HG02571 (cell line): ENCODE data around the gene BCL2L15.
A peak's percentile ranks its signal among the peaks of the same experiment; 100 is the strongest.

Source experiments
- ATAC-seq: cut with Tn5 transposase; IDR thresholded peaks from one replicate; pipeline ENCODE4 v1.9.1; 2021; ENCODE audit warnings: mild to moderate bottlenecking, moderate library complexity; ENCODE audit not compliant: unreplicated experiment

BCL2L15 gene

DNA sequence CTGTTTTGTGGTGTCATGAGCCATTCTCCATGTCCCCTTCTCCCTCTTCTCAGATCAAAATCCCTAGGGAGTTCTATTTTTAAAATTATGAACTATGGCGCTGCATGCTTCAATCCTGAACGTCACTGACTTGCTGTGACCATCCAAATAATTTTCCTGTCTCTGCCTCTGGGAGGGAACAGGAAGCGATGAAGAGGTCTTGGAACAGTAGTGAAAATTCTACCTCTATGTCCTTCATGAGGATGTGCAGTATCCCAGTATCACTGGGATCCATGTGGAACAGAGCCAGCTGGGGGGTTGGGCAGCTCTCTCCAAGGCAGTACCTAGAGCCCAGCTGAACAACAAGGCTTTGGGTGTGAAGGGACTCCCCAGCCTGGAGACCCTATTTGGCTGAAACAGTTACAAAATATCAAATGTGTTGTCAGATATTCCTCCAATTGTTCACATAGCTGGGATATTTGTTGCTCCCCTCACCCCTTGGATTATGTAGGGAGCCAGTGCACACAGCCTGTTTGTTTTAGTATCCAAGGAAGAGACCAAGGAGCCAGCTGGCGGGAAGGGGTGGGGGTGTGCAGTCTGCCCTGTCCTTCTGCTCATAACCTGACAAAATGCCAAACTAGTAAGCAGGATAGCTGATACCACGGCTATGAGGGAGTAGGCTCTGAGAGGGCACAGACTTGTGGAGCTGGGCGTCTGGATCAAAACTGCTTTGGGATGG lies 25.4 kb upstream of the BCL2L15 start:
- ATAC-seq = no peak

DNA sequence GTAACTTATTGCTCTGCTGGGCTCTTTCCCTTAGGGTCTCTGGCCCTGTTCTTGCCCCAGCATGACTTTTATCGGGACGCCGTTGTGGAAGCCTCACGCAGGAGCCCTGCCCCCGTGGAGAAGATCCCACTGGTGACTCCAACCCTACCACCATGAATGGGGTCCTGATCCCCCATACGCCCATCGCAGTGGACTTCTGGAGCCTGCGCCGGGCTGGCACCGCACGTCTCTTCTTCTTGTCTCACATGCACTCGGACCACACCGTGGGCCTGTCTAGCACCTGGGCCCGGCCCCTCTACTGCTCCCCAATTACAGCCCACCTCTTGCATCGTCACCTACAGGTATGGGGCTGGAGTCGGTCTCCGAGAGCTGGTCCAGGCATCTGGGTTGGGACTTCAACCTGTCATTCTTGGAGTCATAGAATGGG lies 18.1 kb upstream of the BCL2L15 start:
- ATAC-seq = peak; percentile 2

- peak; percentile 89 for ATAC-seq
These were observed 17.5 kb upstream of the BCL2L15 start, which contains the start of the genes AP4B1 and DCLRE1B for GRCh38 chr1:113904674-113905434. Gene AP4B1 (minus strand): TSS chr1:113904799. CDS start chr1:113904717, 82 bp downstream. Gene DCLRE1B (plus strand): TSS chr1:113905326. CDS start chr1:113905587, 261 bp downstream.

GRCh38 chr1:113904293-113904673 lies 16.9 kb upstream of the BCL2L15 start:
- peak; percentile 25 for ATAC-seq

DNA sequence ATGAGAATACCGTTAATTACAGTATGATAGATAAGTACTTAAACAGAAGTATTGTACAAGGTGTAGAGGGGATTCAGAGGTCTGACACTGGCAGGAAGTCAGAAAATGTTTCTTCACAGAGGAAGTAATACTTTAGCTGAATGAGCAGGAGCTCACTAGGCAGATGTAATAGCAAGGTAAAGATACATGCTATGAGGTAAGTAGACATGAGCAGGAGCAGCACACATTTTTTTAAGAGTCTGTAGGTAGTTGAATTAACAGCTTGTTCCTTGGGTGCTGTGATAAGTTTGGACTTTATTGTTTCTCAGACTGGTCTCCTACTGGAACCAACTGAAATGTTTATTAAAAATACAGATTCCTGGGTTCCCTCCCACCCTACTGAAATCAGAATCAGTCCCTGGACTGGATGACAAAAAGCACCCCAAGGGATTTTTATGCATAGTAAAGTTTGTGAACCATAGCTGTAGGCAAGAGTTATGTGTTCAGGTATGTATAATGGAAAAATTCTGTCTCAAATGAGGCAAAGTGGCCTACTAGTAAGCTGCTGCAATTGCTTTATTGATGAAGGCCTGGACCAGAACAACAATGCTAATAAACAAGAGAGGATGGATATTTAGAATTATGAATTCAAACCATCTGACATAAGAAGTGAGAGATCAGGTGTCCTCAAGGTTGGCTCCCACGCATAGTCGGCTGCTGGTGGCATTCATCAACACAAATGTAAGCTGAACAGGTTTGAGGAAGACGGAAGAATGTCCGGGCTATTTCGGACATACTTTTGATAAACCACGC lies 16.3 kb upstream of the BCL2L15 start:
- no peak for ATAC-seq

DNA sequence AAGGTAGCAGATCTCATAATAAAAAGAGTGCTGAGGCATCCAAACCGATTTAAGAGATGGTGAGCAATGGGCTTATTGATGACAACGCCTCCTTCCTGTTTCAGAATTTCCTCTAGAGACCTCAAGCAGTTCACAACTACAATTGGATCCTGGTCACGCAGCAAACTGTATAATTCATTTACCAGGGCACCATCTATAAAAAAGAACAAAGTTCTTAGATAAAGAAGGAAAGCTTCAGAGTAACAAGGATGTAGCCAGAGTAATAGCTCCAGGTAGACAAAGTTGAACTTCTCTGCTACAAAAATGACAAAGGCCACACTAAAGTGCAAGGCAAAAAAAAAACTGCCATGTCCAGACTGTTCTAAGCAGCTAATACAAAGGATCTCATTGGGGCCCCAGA lies 13.8 kb upstream of the BCL2L15 start:
- ATAC-seq = no peak

DNA sequence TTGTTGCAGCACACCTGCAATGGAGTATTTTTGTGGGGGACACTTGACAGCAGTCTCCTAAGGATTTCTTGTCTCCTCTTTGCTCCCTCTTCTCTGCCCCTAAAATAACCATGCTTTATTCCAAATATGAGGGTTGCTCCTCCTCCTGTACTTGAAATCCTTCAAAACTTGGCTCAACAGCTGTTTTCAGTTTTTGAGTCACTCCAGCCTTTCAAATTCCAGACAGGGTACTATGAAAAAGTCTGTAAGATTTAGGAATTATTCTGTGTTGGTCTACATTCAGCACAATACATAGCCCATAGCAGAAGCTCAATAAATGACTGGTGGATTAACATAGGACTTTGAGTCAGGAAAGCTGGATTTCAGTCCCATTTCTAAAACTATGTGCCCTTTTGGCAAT lies 11.7 kb upstream of the BCL2L15 start:
- no peak for ATAC-seq

- no peak for ATAC-seq
These were observed 10.9 kb upstream of the BCL2L15 start for GRCh38 chr1:113898241-113898814.

GRCh38 chr1:113895961-113896360 lies 8.6 kb upstream of the BCL2L15 start:
- no peak for ATAC-seq

- no peak for ATAC-seq
These were observed 7.7 kb upstream of the BCL2L15 start for GRCh38 chr1:113895098-113895497.

- no peak for ATAC-seq
These were observed 5.9 kb upstream of the BCL2L15 start for GRCh38 chr1:113893267-113893666.

GRCh38 chr1:113891631-113892220 lies 4.3 kb upstream of the BCL2L15 start:
- ATAC-seq = no peak

DNA sequence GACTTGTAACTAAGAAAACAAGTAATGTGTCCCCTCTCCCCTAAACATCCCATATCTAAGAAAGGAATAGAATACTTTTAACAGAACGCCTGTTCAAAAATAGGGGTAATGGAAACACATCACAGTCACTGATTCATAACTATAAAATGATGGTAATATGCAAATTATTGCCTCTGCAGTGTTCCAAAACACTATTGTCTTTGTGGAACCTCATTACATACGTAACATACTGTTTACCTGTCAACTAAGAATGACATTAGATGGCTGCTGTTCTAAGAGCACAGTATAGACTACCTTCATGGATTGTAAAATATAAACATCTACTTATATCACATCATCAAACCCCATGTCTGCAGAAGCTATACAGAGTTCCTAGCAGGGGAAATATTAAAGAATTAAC lies 3.4 kb upstream of the BCL2L15 start:
- no peak for ATAC-seq

- no peak for ATAC-seq
These were observed 672 bp downstream of the BCL2L15 start for GRCh38 chr1:113886417-113887401.

- no peak for ATAC-seq
These were observed 5.7 kb downstream of the BCL2L15 start for GRCh38 chr1:113881661-113882060.

- ATAC-seq = no peak
These were observed 7.7 kb downstream of the BCL2L15 start for GRCh38 chr1:113879739-113880038.

- ATAC-seq = no peak
These were observed 11.2 kb downstream of the BCL2L15 start for GRCh38 chr1:113876176-113876575.

GRCh38 chr1:113875714-113876113 lies 11.7 kb downstream of the BCL2L15 start:
- no peak for ATAC-seq

DNA sequence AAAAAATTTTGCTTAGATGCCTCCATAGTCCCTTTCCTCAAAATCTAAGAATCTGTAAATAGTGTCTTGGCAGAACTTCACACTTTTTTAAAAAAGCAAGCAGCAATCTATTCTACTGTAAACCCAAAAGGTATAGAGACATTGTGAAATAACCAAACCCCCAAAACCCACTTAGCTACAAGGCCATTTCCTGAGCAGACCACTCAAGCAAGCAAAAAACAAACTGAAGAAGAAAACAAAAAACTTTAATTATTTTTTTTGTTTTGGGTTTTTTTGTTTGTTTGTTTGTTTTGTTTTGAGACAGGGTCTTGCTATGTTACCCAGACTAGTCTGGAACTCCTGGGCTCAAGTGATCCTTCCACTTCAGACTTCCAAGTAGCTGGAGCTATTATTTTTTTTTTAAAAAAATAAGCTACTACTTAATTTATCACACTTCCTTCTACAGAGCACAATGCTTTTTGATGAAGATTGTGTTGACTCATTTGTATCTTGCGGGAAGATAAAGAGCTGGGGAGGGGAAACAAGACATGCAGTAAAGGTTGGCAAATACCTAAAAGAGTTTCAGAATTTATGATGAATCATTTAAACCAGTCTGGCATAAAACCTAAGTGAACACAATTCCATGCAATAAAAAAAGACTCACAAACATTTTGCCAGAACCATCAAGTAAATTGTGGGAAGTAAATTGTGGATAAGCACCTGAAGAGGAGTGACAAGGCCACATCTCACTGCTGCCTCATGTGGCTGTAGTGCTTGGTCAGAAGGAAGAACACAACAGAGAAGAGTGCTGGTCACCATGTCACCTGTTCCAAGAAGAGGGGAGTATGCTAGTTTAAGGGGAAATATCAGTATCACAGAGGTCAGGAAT lies 13.1 kb downstream of the BCL2L15 start:
- no peak for ATAC-seq
